Activated gamma-delta T cell treated with anti-CD3 and anti-CD28 coated beads, Interleukin-2, amount 50 U/mL, for 16 hours (primary cell): ENCODE data around the gene CETN1.

ENCODE experiments used
- DNase-seq: peaks from one replicate; pipeline ENCODE4 v3.0.0-alpha.2; 2020; ENCODE audit warnings: low read depth

CETN1 gene

DNA sequence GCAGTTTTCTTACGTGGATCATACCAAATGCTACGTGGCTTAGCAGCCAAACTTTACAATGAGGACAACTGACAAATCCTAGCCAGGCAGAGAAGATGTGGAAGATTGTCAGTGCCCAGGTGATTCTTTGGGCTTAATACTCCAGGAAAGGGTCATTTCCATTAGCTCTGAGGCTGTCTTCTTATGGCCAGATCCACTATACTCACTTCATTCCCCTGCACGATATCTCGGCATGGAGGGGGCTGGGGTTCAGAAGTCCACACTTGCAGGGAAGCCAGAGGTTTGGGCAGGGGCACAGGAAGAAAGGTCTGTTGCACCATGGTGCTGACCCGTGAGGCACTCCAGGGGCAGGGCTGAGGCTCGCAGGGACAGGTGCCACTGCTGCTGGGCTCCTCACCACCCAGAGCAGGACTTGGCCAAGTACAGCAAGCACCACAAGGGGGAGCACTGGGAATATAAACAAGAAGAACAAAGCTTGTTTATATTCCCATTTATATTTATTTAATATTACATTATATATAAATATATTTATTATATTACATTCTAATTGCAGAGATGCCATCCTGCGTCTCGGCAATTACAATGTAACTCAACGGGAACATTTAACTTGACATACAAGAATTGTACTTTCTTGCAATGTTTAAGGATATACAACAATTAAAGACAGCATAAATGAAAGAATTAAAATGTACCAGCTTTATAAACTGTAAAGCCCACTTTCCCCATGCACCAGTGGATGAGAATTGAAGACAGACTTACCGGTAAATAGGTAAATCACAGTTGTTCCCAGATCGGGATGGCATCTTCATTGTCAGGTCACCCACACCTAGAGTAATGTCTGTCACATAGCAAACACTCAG is 43.8 kb downstream of the CETN1 start:
- peak; percentile 40 for DNase-seq

DNA sequence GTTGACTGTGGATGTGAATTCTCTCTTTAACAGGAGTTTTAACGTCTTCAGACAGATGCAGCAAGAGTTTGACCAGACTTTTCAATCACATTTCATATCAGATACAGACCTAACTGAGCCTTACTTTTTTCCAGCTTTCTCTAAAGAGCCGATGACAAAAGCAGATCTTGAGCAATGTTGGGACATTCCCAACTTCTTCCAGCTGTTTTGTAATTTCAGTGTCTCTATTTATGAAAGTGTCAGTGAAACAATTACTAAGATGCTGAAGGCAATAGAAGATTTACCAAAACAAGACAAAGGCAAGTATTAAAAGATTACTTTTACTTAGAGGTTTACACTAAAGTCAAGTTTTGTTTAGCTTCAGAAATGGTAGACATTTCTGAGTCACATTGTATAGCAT is 47.1 kb downstream of the CETN1 start:
- DNase-seq, result no peak

DNA sequence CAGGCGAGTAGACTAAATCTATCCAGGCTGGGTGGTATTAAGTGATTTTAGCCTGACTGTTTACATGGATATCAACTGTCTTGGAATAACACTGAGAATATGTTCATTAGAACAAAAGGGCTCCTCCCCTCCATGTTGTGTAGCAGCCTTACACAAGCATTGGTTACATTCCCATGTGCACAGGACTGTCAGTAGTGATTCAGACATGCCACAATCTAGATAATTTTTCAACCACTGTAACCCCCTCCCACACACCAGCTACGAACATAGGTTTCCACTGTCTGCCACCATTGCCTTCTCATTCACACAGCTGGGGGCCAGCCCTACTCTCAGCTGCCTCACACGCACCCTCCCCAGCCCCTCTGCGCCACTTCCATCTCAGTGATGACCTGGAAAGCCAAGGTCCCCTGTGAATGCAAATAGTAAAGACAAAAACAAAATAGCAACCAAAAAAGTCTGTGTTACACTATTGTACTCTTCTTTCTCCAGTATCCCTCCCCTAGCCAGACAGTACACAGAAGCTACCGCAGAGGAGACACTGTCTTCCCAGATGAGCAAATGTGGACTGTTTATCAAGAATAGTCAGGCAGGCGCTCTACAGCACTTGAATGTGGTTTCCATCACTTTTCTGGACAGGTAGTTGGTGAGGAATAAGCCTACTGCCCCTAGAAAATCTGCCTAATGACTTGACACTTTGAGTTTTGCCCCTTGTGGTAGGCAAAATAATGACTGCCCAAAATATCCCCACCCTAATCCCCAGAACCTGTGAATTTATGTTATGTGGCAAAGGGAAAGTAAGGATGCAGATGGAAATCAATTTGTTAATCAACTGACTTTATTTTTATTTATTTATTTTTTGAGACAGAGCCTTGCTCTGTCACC is 49.3 kb downstream of the CETN1 start:
- DNase-seq, result no peak

DNA sequence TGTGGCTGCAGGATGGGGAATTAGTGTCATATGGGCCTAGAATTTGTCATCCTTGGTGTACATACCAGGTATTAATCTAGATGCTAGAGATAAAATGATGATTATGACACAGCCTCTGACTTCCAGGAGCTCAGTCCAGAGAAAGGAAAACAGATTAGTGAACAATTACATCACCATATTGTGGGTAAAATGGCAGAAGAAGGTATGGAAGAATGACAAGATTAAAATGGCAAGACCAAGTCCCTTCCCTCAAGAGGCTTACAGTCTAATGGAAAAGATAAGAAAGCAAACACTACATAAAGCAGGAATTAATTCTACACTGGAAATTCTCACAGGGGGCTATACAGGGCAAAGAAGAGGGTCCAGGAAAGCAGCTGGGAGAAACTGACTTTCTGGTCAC is 51.4 kb downstream of the CETN1 start:
- DNase-seq, result no peak
